MCF 10A (cell line): ENCODE results near the gene IL16. TPM values are rescaled to one million over a fixed set of nuclear protein-coding genes. Genes with fewer than 3 reads are reported as not detected.

ENCODE experiments used
- BruUV-seq: library from RNA; stranded (reverse); fragments of 400-500 nt; replicated peaks from 2 replicates; lab custom pipeline; 2021; lab: Mats Ljungman, UMichigan
- CTCF ChIA-PET: fragments of 300-600 bp; sonication (Branson Sonifier 250); formaldehyde crosslinking; extraction: SDS; loops from one replicate; lab custom pipeline; 2021; ENCODE audit warnings: antibody characterized with exemption, inconsistent platforms; lab: Yijun Ruan, JAX
- POLR2A ChIA-PET: fragments of 300-600, 350-650 bp; sonication (Branson Sonifier 250); formaldehyde crosslinking; extraction: SDS; loops from one replicate; lab custom pipeline; 2020; ENCODE audit warnings: antibody characterized with exemption, inconsistent platforms; lab: Yijun Ruan, JAX
- DNase-seq: peaks from one replicate; pipeline ENCODE4 v3.0.0-alpha.2; 2018; ENCODE audit not compliant: unreplicated experiment
- H3K27ac Mint-ChIP-seq: one replicate; pipeline ENCODE4 v1.8.0; 2022; ENCODE audit warnings: mild to moderate bottlenecking, low read depth, mixed read lengths; ENCODE audit not compliant: unreplicated experiment
- H3K27me3 Mint-ChIP-seq: one replicate; pipeline ENCODE4 v1.8.0; 2022; ENCODE audit warnings: mixed read lengths; ENCODE audit not compliant: insufficient read depth, unreplicated experiment
- H3K36me3 Mint-ChIP-seq: one replicate; pipeline ENCODE4 v1.8.0; 2022; ENCODE audit warnings: mild to moderate bottlenecking, moderate library complexity, mixed read lengths; ENCODE audit not compliant: insufficient read depth, unreplicated experiment
- H3K4me1 Mint-ChIP-seq: one replicate; pipeline ENCODE4 v1.8.0; 2022; ENCODE audit warnings: mixed read lengths; ENCODE audit not compliant: insufficient read depth, unreplicated experiment
- H3K4me3 Mint-ChIP-seq: one replicate; pipeline ENCODE4 v1.8.0; 2022; ENCODE audit warnings: mild to moderate bottlenecking, moderate library complexity, mixed read lengths; ENCODE audit not compliant: unreplicated experiment
- H3K9me3 Mint-ChIP-seq: one replicate; pipeline ENCODE4 v1.8.0; 2022; ENCODE audit warnings: mixed read lengths; ENCODE audit not compliant: unreplicated experiment
- intact Hi-C: fragments of 100-400 bp; cut with micrococcal nuclease; formaldehyde crosslinking; loops from 2 replicates; pipeline ENCODE4 v1.14.1; 2022
- total RNA-seq: library from RNA; stranded (reverse); gene quantifications from 2 replicates; pipeline ENCODE4 v1.2.3, GENCODE V29; 2022
- TF ChIP-seq, protein P1 (sequence below): fragments of 200-600 bp; IDR thresholded peaks from one replicate; pipeline ENCODE4 v1.8.0; 2022; ENCODE audit warnings: antibody characterized with exemption, mild to moderate bottlenecking; ENCODE audit not compliant: unreplicated experiment

IL16 gene
- total RNA-seq, 1 experiment from 2014 or later, result 0.72 TPM

DNA sequence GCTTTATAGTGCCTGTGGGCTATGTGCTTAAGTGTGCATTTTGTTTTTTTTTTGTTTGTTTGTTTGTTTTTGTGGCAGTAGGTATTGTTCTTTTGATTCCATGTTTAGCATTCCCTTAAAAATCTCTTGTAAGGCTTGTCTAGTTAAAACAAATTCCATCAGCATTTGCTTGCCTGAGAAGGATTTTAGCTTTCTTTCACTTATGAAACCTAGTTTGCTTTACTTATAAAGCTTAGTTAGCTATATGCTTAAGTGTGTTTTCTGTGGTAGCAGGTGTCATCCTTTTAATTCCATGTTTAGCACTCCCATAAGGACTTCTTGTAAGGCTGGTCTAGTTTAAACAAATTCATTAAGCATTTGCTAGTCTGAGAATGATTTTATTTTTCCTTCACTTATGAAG lies 17.3 kb downstream of the IL16 start:
- intact Hi-C loops, result no loop called here
- POLR2A ChIA-PET, result interaction anchor here (0.9 kb wide), 1 partner anchor 13 kb away, joined by 4 read pairs; no protein-coding TSS in a partner anchor
- no TSS peak for BruUV-seq

GRCh38 chr15:81215531-81215930 lies 18.9 kb downstream of the IL16 start:
- intact Hi-C loops, result no loop called here
- BruUV-seq, result no TSS peak

More for the DNA sequence above, 17.3 kb downstream of the IL16 start:
- peaks cover 9% of the 10 kb centered on the region for H3K9me3 Mint-ChIP-seq
- no peak overlapping the region for H3K27ac Mint-ChIP-seq
- H3K27me3 Mint-ChIP-seq, result no peaks in the 10 kb centered on the region
- H3K4me3 Mint-ChIP-seq, result no peak overlapping the region
- H3K4me1 Mint-ChIP-seq, result no peaks in the 10 kb centered on the region
- H3K36me3 Mint-ChIP-seq, result no peaks in the 10 kb centered on the region
- TF ChIP-seq, protein P1, sequence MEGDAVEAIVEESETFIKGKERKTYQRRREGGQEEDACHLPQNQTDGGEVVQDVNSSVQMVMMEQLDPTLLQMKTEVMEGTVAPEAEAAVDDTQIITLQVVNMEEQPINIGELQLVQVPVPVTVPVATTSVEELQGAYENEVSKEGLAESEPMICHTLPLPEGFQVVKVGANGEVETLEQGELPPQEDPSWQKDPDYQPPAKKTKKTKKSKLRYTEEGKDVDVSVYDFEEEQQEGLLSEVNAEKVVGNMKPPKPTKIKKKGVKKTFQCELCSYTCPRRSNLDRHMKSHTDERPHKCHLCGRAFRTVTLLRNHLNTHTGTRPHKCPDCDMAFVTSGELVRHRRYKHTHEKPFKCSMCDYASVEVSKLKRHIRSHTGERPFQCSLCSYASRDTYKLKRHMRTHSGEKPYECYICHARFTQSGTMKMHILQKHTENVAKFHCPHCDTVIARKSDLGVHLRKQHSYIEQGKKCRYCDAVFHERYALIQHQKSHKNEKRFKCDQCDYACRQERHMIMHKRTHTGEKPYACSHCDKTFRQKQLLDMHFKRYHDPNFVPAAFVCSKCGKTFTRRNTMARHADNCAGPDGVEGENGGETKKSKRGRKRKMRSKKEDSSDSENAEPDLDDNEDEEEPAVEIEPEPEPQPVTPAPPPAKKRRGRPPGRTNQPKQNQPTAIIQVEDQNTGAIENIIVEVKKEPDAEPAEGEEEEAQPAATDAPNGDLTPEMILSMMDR, result no peak
- CTCF ChIA-PET, result interaction anchor here (0.6 to 0.8 kb wide), 4 partner anchors 51 to 732 kb away, joined by 3 to 6 read pairs (median 4); no protein-coding TSS in a partner anchor
- no peak for DNase-seq

DNA sequence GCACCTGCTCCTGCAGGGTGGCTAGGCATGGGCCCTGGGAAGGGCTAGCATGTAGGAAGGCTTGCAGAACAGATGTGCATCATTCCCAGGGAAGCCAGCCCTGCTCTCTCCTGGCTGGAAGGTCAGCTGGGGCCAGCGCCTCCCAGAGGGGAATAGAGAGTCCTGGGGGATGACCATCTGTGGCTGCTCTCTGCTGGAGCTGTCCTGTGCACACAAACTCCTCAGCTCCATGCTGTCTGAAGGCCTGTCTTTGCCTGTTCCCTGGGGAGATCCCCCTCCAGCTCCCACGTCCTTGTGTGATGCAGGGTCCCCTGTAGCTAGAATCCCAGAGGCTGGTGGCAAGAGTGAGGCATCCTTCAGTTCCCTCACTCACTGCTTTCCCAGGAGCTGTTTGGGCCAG lies 19.3 kb downstream of the IL16 start:
- no peak for DNase-seq

More at GRCh38 chr15:81215531-81215930, 18.9 kb downstream of the IL16 start:
- H3K27ac Mint-ChIP-seq, result no peak overlapping the region
- DNase-seq, result no peak
- TF ChIP-seq, protein P1, result no peak
- CTCF ChIA-PET, result no interaction called here
- H3K9me3 Mint-ChIP-seq, result peaks cover 9% of the 10 kb centered on the region
- no peak overlapping the region for H3K4me3 Mint-ChIP-seq
- no peaks in the 10 kb centered on the region for H3K36me3 Mint-ChIP-seq
- POLR2A ChIA-PET, result no interaction called here
- no peaks in the 10 kb centered on the region for H3K4me1 Mint-ChIP-seq
- no peaks in the 10 kb centered on the region for H3K27me3 Mint-ChIP-seq

DNA sequence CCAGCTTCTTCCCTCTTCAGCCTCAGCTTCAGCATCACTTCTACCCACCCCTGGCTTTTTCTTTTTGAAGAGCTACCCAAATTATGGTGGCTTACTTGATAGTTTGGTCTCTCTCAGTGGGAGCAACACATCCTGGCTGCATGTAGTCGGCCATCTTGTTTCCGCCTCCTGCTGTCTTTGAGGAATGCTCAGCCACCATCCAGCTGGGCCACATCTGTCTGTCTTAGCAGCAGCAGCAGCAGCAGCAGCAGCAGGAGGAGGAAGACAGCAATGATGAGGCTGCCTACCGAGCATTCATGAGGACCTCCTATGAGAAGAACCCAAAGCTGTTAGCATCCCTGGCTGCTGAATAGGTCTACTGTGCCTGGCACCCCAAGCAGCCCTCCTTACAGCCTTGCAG lies 19.7 kb downstream of the IL16 start:
- intact Hi-C loops, result no loop called here
- no peaks in the 10 kb centered on the region for H3K36me3 Mint-ChIP-seq
- TF ChIP-seq, protein P1, result no peak
- no peak overlapping the region for H3K27ac Mint-ChIP-seq
- CTCF ChIA-PET, result no interaction called here
- H3K4me1 Mint-ChIP-seq, result no peaks in the 10 kb centered on the region
- peaks cover 9% of the 10 kb centered on the region for H3K9me3 Mint-ChIP-seq
- POLR2A ChIA-PET, result no interaction called here
- DNase-seq, result no peak
- no peak overlapping the region for H3K4me3 Mint-ChIP-seq
- BruUV-seq, result no TSS peak
- H3K27me3 Mint-ChIP-seq, result no peaks in the 10 kb centered on the region

More for the DNA sequence above, 19.3 kb downstream of the IL16 start:
- intact Hi-C loops, result no loop called here
- H3K4me1 Mint-ChIP-seq, result no peaks in the 10 kb centered on the region
- H3K36me3 Mint-ChIP-seq, result no peaks in the 10 kb centered on the region
- no peak overlapping the region for H3K27ac Mint-ChIP-seq
- H3K27me3 Mint-ChIP-seq, result no peaks in the 10 kb centered on the region
- TF ChIP-seq, protein P1, result no peak
- H3K4me3 Mint-ChIP-seq, result no peak overlapping the region
- ChIA-PET CTCF (no interaction called here), POLR2A (no interaction called here)
- no TSS peak for BruUV-seq
- H3K9me3 Mint-ChIP-seq, result peaks cover 9% of the 10 kb centered on the region
